GM21737 (cell line): ENCODE measurements around the gene DYNC2H1.

Source experiments
- ATAC-seq: cut with Tn5 transposase; IDR thresholded peaks from one replicate; pipeline ENCODE4 v1.9.1; 2021; ENCODE audit warnings: mild to moderate bottlenecking, moderate library complexity; ENCODE audit not compliant: unreplicated experiment

The DYNC2H1 gene

DNA sequence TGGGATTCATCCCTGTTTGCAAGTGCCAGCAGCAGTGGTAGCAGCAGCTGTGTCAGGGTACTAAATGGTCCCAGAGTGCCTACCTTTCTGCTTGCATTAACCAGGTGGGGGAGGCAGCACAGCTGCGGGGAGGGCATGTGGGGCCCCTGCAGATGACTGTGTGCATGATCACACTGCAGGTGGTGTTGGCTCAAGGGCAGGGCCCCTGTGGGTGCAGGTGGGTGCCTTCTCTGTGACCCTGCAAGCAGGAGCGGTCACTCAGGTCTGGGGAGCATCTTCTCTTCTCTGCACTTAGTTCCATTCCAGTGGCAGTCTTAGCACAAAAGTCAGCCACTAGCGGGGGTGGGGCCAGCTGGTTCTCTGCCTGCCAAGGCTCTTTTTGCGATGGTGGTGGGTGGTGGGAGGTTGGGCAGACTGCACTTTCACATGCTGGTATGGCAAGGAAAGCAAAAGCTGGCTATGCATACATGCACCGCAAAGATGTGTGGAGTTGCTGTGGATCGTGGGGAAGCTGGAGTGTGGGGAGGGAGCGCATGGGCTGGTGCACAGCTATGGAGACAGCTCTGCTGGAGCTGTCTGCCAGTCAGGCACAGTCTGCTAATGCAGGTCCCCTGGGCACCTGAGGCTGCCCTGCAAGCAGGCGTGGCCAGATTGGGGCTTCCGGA, 157.1 kb downstream of the DYNC2H1 start:
- no peak for ATAC-seq

DNA sequence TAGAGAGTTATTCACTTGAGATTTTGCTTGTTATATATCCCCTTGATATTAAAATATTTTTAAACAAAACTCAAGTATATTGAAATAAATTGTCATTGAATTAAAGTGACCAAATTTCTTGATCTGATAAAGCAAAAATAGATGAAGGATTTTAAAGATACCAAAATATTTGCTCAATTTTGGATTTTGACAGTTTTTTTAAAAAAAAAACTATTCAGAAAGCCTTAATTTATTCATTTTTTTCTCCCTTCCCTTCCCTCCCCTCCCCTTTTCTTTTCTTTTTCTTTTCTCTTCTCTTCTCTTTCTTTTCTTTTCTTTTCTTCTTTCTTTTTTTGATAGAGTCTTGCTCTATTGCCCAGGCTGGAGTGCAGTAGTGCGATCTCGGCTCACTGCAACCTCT, 163.7 kb downstream of the DYNC2H1 start:
- no peak for ATAC-seq

DNA sequence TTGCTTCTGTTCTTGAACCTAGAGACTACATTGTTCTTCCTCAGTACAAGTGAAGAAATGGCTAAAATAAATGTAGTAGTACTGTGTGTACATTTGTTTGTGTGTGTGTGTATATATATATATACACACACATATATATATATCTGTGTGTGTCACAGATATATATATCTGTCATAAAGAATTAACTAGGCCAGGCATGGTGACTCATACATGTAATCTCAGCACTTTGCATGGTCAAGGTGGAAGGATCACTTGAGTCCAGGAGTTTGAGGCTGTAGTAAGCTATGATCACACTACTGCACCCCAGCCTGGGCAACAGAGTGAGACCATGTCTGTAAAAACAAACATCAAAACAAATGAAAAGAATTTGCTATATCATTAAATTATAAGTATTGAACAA, 164.8 kb downstream of the DYNC2H1 start:
- ATAC-seq, result no peak

DNA sequence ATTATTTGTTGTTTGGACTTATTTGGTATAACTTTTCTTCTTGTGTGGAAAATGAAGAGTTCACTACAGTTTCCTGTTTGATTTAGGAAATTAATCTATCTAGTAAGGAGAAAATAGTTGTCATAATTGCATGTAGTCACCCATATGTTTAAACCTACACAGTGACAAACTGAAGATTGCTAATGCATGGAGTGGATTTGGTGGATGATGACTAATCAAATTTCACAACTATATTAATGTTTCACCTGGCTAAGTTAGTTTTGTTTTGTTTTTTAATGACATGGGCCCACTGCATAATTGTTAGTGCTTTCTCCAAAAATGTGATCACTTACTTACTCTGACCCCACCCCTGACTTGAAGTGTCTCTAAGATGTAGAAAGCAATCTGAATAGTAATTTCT, 170.6 kb downstream of the DYNC2H1 start:
- no peak for ATAC-seq

DNA sequence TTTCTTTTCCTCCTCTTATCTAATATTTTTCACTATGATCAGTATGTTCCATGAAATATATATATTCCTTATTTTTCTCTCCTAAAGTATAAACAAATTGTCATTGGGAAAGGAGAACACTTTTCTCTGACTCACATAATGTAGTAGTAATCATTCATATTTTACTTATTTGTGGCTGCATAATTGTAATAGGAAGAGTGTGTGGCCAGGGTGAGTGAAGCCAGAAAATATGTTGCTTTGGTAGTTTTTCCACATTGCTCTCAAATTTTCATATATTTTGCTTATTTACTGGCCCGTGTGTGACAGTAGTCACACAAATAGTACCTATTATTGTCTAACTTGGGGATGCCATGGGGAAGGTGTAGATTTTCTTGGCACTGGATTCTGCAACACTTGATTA, 172.1 kb downstream of the DYNC2H1 start:
- ATAC-seq, result no peak

DNA sequence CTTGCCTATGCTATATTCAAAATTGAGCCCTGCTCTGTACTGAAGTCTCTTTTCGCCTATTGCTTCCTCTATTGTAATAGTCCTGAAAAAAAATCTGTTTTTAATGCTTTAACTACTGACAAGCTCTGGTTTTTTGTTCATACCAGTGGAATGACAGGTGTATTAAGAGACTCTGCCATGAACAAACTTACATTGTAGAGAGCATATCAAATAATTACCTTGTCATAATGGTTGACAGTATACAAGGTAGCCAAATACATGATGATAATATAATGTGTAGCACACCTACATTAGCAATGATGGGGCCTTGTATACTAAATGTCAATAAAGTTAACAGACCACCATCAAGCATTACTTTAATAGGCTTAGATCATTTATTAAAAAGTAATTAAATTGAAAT, 175.0 kb downstream of the DYNC2H1 start:
- no peak for ATAC-seq

DNA sequence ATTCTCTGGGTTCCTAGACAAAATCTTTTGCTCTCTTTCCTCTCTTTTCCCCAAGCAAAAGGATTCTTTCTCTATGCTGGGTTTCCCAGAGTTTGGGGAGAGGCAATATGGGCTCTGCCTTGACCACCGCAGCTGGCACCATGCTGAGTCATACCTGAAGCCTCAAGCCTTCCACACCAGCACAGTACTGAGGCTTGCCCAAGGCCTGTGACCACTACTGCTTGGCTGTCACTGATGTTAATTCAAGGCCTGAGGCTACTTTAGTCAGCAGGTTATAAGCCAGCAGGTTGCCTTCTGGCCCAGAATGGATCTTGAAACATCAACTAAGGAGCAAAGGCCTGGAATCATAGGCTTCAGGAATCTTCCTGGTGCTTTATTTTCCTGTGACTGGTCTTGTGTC, 185.3 kb downstream of the DYNC2H1 start:
- no peak for ATAC-seq

DNA sequence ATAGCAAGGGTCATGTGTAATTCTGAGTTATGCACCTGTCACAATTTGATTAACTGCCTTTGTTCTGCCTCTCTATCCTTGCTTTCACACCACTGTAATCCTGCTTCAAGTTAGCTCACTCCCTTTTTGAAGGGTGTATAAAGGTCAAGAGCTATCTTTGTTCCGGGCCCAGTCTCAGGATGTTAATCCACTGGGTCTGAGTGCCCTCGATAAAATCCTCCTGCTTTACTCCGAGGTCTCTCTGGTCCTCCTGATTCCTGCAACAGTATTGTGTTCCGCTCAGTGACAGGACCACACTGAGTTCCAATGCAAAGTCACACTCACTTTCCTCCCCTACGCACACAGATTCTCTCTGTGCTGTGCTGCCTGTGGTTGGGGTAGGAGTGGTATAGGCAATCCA, 186.5 kb downstream of the DYNC2H1 start:
- ATAC-seq, result no peak

DNA sequence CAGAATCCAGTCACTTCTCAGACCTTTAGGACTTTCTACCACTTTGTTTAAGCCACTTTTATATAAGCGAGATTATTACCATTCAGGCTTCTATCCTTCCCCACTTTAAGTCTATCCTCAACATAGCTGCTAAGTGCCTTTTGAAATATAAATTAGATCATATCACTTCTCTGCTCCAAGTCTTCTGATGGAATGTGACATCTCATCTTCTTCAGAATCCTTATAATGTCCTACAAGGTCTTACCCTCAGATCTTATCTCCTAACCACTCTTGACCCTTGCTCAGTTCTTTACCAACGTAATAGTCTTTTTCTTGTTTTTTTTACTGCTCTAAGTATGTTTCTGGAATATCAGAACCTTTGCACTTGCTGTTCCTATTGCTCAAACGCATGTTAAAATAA, 188.7 kb downstream of the DYNC2H1 start:
- no peak for ATAC-seq

DNA sequence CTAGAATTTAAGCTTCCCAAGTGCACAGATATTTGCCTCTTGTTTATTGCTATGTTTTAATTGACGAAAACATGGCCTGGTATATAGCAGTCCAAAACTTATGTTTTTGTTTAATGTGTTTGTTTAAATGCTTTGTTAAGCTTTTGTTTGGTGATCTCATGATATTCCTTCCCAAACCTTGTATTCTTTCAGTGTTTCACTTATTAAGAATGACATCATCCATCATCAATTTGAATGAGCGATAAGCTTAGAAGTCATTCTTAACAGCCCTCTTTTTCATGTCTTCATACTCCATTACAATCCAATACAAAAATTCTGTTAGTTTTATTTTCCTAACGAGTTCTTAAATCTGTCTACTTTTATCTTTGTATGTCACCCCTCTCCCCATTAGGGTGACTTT, 206.0 kb downstream of the DYNC2H1 start:
- ATAC-seq, result no peak

DNA sequence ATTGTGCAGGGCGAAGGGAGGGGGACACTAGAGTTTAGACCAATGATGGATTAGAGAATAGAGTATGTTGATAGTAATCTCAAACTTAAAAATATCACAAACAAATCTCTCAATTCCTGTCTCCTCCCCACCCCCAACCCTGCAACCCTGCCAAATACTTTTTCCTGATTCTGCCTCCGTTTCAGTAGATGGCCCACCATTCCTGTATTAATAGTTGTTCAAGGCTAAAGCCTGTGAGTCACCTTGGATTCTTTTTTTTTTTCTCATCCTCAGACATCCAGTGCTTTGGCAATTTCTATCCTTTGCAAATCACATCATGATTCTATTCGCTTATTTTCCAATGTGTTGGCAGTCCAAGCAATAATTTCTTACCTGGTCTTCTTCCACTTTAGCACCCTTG, 207.9 kb downstream of the DYNC2H1 start:
- no peak for ATAC-seq

DNA sequence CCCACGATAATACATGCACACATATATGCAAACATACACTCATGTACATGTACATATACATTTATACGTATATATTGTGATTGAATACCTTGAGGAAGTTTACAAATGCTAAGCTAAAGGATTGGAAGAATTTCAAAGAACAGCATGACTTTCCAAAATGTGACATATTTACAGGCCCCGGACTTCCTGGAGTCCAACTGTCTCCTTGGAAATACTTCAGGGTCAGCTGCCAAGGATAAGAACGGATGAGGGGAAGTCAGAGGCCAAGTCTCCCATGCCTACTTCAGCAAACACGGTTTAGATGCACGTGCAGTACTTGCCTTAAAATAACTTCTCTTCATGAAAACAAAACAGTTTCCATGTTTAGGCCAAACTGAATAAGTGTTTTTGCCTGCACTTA, 213.6 kb downstream of the DYNC2H1 start:
- ATAC-seq, result no peak

DNA sequence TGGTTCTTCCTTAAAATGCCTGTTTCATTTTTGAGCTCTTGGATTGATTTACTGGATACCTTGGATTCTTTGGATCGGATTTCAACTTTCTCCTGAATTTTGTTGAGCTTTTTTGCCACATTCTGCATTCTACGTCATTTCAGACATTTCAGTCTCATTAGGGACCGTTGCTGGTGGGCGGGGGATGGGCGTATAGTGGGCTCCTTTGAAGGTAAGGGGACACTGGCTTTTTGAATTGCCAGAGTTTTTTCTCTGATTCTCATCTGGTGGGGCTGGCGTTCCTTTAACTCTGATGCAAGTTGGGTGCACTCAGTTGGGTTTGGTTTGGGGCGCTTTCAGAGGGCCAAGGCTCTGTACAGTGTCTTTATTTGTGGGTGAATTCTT, 216.5 kb downstream of the DYNC2H1 start:
- no peak for ATAC-seq

DNA sequence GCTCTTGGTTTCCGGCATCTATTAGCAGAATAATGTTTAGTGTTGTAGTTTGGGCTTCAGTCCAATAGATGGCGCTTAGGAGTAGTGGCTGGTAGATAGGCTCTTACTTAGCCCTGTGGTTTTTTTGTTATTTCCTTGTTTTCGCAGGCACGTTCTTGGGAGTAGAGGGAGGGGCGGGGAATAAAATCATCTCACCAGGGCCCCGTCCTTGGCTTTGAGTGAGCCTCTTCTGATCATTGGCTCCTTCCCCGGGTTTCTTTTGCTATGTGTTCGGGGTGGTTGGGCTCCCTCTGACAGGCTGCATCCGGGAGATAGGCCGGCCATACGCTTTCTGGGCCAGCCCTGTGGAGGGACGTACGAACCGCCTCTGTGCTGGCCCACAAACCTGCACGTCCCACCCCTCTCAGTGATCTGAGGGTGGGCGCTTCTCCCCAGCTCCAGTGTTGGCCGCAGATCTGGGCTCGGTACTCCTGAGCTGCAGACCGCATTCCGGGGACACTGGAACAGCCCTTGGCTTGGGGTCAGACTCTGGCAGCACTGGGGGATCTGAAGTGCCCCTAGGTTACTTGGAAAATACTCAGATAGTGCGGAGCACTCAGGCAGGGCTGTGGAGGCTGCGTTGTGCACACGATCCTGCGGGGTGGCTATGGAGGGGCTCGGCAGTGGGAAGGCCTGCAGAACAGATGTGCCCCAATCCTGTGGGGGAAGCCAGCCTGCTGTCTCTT, 217.0 kb downstream of the DYNC2H1 start:
- peak; percentile 87 for ATAC-seq

DNA sequence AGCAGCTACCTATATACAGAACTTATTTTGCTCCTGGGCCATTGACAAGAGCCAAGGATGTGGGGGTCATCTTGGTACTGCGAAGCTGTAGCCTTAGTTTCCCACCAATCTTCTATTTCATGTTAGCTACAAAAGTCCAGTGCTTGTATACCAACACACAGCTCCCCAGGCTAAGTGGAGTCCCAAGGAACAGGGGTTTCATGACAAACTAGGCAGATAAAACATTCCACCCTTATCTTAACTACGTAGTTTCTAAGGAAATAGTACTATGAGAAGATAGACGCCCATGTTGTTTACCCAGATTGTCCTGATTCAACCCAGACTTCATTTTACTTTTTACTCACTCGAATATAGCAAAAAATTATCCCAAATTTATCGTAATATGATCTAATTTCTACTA, 218.5 kb downstream of the DYNC2H1 start:
- no peak for ATAC-seq

DNA sequence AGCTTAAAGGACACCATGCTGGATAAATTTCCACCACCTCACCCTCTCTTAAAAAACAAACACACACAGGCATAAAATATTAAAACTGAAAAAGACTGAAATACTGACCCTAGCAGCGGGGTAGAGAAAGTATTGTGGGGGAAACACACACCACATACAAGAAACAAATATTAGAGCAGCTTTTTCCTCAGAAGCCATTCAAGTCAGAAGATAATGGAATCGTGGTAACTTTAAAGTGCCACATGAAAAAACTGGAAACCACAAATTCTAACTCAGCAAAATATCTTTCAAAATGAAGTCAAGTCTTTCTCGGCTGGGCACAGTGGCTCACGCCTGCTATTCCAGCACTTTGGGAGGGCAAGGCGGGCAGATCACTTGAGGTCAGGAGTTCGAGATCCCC, 223.2 kb downstream of the DYNC2H1 start:
- ATAC-seq, result no peak

DNA sequence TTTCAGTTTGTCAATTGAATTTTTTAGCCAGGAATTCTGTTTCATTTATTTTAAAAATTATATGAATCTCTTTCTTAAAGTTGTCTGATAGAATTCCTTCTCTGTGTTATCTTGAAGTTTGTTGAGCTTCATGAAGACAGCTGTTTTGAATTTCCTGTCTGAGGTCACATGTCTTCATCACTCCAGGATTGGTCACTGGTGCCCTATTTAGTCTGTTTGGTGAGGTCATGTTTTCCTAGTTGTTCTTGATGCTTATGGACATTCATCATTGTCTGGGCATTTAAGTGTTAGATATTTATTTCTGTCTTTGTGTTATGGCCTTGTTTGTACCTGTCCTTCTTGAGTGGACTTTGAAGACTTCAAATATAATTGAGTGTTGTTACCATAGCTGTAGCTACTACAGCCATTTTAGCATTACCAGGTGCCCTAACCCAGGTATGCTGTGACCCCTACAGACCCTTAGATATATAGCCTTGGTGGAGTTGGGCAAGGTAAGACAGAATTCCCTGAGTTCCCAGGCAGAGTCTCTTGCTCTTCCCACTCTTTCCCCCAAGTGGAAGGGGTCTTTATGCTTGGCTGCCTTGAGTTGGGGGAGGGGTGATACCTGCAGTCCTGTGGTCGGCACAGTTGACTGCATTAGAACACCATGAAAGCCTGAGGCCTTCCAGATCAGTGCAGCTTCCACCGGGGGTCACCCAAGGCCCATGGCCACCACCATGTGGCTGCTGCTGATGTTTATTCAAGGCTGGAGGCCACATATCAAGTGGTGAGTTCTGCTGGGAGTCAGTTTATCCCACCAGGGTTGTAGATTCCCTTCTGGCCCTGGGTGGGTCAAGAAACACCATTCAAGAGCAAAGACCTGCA, 229.6 kb downstream of the DYNC2H1 start:
- no peak for ATAC-seq

DNA sequence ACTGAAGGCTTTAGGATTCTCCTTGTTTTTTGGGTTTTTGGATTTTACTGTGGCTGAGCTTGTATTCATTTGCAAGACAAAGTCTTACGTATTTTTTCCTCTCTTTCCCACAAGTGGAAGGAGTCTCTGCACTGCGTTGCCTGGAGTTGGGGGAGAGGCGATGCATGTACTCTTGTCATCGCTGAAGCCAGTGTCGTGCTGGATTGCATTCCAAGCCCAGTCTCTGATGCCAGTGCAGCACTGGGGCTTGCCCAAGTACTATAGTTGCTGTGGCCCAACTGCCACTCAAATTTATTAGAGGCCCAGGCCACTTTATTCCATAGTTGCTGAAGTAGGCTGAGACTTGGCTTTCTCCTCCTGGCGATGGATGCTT, 230.2 kb downstream of the DYNC2H1 start:
- ATAC-seq, result no peak

DNA sequence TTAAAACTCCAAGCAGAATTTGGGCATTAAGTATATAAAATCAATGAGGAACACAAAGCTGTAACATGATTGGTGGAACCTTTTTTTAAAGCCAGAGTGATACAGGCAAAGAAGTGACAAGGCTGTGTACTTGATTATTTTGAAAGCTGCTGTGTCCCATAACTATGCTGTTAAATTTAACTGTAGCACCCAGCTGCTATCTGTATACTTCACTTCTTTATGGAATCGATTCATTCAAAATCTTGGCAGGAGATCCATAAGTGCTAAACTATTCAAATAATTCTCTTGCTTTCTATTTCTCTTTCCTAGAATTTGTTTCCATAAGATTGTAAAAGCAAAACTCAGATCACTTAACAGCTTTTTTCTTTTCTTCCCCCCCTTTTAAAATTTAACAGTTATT, 231.7 kb downstream of the DYNC2H1 start:
- ATAC-seq, result no peak

DNA sequence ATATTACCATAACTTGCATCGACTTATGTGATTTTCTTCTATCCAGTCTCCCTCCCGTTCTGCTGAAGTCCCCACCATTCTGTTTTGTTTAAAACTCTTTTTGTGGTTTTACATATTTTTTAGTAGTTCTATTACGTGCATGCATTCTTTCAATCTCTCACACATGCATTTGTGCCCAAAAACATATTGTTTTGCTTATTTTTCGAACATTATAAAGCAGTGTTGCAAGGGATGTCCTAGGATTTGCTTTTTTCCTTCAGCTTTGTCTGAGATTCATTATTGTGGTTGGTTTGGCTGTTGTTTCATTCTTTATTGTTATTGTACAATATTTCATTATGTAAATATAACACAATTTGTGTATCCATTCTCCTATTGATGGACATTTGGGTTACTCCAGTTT, 235.7 kb downstream of the DYNC2H1 start:
- ATAC-seq, result no peak

DNA sequence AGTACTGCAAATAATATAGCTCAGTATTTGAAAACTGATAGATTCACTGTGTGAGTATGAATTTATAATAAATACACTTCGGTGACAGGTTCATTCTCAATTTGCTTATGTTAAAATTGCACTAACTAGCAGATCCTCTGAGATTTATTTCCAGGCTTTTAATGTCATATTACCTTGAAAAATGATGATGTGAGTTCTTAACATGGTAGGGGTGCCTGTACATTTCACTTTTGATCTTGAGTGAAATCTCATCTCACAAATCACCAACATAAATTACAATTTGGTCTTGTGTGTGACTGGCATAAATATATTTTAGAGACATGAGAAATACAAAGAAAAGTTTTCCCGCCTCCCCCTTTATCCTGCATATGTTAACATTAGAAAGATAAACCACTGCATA, 240.4 kb downstream of the DYNC2H1 start:
- no peak for ATAC-seq

DNA sequence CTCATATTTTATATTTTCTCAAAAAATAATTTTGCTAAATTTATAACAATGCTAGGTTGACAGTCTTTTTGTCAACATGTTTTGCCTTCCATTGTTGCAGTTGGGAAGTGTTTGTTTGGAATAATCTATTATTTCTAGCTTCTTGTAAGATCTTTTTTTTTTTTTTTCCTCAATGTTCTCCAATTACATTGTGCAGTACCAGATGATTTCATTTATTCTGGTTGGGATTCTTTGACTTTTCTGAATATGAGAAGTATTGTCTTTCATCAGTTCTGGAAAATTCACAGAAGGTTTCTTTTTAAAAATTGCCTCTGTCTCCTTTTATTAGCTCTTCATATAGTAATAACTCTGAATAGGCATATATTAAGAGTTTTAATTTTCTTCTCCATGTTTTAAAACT, 245.4 kb downstream of the DYNC2H1 start:
- no peak for ATAC-seq
